H9 (cell line): ENCODE measurements around the gene NAV1. TPM values are rescaled to one million over a fixed set of nuclear protein-coding genes. Genes with fewer than 3 reads are reported as not detected.
"Not testable (repeated sequence)": the region's sequence is repeated elsewhere in the genome, so short reads cannot be mapped to it uniquely, and the experiment has no call there.

Experiments
- DNase-seq: peaks from one replicate; pipeline ENCODE4 v3.0.0-alpha.2; 2017
- H2AFZ ChIP-seq: one replicate; pipeline ENCODE4 v1.6.1; 2013; ENCODE audit warnings: mild to moderate bottlenecking, low read length, control low read depth, moderate library complexity
- H2AK5ac ChIP-seq: 2 replicates; pipeline ENCODE4 v1.6.1; 2013; ENCODE audit warnings: low read length, control low read depth, mixed read lengths; ENCODE audit not compliant: insufficient read length
- H2BK120ac ChIP-seq: one replicate; pipeline ENCODE4 v1.6.1; 2013; ENCODE audit warnings: low read depth, mild to moderate bottlenecking, low read length, control low read depth, inconsistent platforms; ENCODE audit not compliant: poor library complexity, severe bottlenecking
- H2BK12ac ChIP-seq: 2 replicates; pipeline ENCODE4 v1.6.1; 2013; ENCODE audit warnings: low read length, control low read depth, mixed read lengths, low read depth; ENCODE audit not compliant: insufficient read length
- H2BK15ac ChIP-seq: 2 replicates; pipeline ENCODE4 v1.6.1; 2013; ENCODE audit warnings: low read depth, low read length, control low read depth
- H2BK20ac ChIP-seq: one replicate; pipeline ENCODE4 v1.6.1; 2013; ENCODE audit warnings: low read depth, mild to moderate bottlenecking, low read length, control low read depth, inconsistent platforms; ENCODE audit not compliant: poor library complexity, severe bottlenecking
- H2BK5ac ChIP-seq: 2 replicates; pipeline ENCODE4 v1.6.1; 2013; ENCODE audit warnings: low read length, control low read depth, mixed read lengths; ENCODE audit not compliant: insufficient read length
- H3K14ac ChIP-seq: 2 replicates; pipeline ENCODE4 v1.6.1; 2013; ENCODE audit warnings: low read length, control low read depth; ENCODE audit not compliant: insufficient read depth
- H3K18ac ChIP-seq: 2 replicates; pipeline ENCODE4 v1.6.1; 2013; ENCODE audit warnings: low read depth, mild to moderate bottlenecking, mixed read lengths, low read length, control low read depth; ENCODE audit not compliant: insufficient read length
- H3K23ac ChIP-seq: 2 replicates; pipeline ENCODE4 v1.6.1; 2013; ENCODE audit warnings: low read length, control low read depth, mixed read lengths, low read depth; ENCODE audit not compliant: insufficient read length
- H3K23me2 ChIP-seq: 2 replicates; pipeline ENCODE4 v1.6.1; 2013; ENCODE audit warnings: low read depth, mild to moderate bottlenecking, mixed read lengths, low read length, control low read depth; ENCODE audit not compliant: insufficient read length, poor library complexity, severe bottlenecking
- H3K27ac ChIP-seq: 2 replicates; pipeline ENCODE4 v1.5.1; 2013; ENCODE audit warnings: low read length, control low read depth, mixed read lengths, low read depth; ENCODE audit not compliant: insufficient read length
- H3K27me3 ChIP-seq: 2 replicates; pipeline ENCODE4 v1.6.1; 2013; ENCODE audit warnings: low read length, control low read depth, inconsistent platforms; ENCODE audit not compliant: insufficient read depth
- H3K4ac ChIP-seq: 2 replicates; pipeline ENCODE4 v1.6.1; 2013; ENCODE audit warnings: low read depth, mild to moderate bottlenecking, control low read depth, inconsistent platforms, low read length, moderate library complexity
- H3K4me1 ChIP-seq: 2 replicates; pipeline ENCODE4 v1.6.1; 2013; ENCODE audit warnings: low read length, control low read depth, inconsistent platforms; ENCODE audit not compliant: insufficient read depth
- H3K4me2 ChIP-seq: 2 replicates; pipeline ENCODE4 v1.6.1; 2013; ENCODE audit warnings: low read length, control low read depth, mixed read lengths; ENCODE audit not compliant: insufficient read length, insufficient read depth
- H3K56ac ChIP-seq: 2 replicates; pipeline ENCODE4 v1.6.1; 2013; ENCODE audit warnings: low read depth, mild to moderate bottlenecking, mixed read lengths, low read length, control low read depth; ENCODE audit not compliant: insufficient read length
- H3K79me1 ChIP-seq: 2 replicates; pipeline ENCODE4 v1.6.1; 2013; ENCODE audit warnings: low read depth, mild to moderate bottlenecking, moderate library complexity, low read length, control low read depth, inconsistent platforms; ENCODE audit not compliant: insufficient read depth, poor library complexity, severe bottlenecking
- H3K79me2 ChIP-seq: 2 replicates; pipeline ENCODE4 v1.6.1; 2013; ENCODE audit warnings: low read length, control low read depth, inconsistent platforms; ENCODE audit not compliant: insufficient read depth
- H3K9ac ChIP-seq: 2 replicates; pipeline ENCODE4 v1.6.1; 2013; ENCODE audit warnings: low read length, control low read depth, mixed read lengths; ENCODE audit not compliant: insufficient read length; ENCODE audit errors: extremely low read depth
- H3K9me3 ChIP-seq: one replicate; pipeline ENCODE4 v1.6.1; 2013; ENCODE audit warnings: low read depth, low read length, inconsistent platforms; ENCODE audit not compliant: control insufficient read depth
- H3T11ph ChIP-seq: one replicate; pipeline ENCODE4 v1.6.1; 2013; ENCODE audit warnings: mild to moderate bottlenecking, low read length, control low read depth, inconsistent platforms
- H4K20me1 ChIP-seq: one replicate; pipeline ENCODE4 v1.6.1; 2013; ENCODE audit not compliant: control insufficient read depth, insufficient read length, insufficient read depth
- H4K5ac ChIP-seq: 2 replicates; pipeline ENCODE4 v1.6.1; 2013; ENCODE audit warnings: low read depth, mild to moderate bottlenecking, mixed read lengths, low read length, control low read depth; ENCODE audit not compliant: insufficient read length
- H4K8ac ChIP-seq: replicated peaks from 2 replicates; pipeline ENCODE4 v1.6.1; 2013; ENCODE audit warnings: low read length, control low read depth, mixed read lengths, low read depth; ENCODE audit not compliant: insufficient read length
- H4K91ac ChIP-seq: 2 replicates; pipeline ENCODE4 v1.6.1; 2013; ENCODE audit warnings: low read depth, mild to moderate bottlenecking, moderate library complexity, mixed read lengths, low read length, control low read depth; ENCODE audit not compliant: insufficient read length
- H3K27ac Mint-ChIP-seq, 3 experiments: 2 replicates in 2 of 3; 3 replicates in 1 of 3; pipeline ENCODE4 v1.8.0; 2020 to 2021; ENCODE audit warnings: mixed read lengths in 3 of 3, mild to moderate bottlenecking in 1 of 3, moderate library complexity in 1 of 3
- H3K27me3 Mint-ChIP-seq: 2 replicates; pipeline ENCODE4 v1.8.0; 2021; ENCODE audit warnings: low read depth, mild to moderate bottlenecking, moderate library complexity, mixed read lengths
- H3K36me3 Mint-ChIP-seq, 3 experiments: 2 replicates in 2 of 3; 3 replicates in 1 of 3; pipeline ENCODE4 v1.8.0; 2020 to 2021; ENCODE audit warnings: low read depth in 3 of 3, mixed read lengths in 3 of 3; ENCODE audit not compliant: insufficient read depth in 1 of 3
- H3K4me1 Mint-ChIP-seq, 2 experiments: 2 replicates each; pipeline ENCODE4 v1.8.0; 2020; ENCODE audit warnings: mixed read lengths in 2 of 2
- H3K4me3 Mint-ChIP-seq, 2 experiments: 2 replicates in 1 of 2; 3 replicates in 1 of 2; pipeline ENCODE4 v1.8.0; 2020 to 2021; ENCODE audit warnings: mild to moderate bottlenecking in 2 of 2, mixed read lengths in 2 of 2, moderate library complexity in 1 of 2
- H3K9me3 Mint-ChIP-seq, 2 experiments: 2 replicates in 1 of 2; 3 replicates in 1 of 2; pipeline ENCODE4 v1.8.0; 2020; ENCODE audit warnings: mild to moderate bottlenecking in 2 of 2, mixed read lengths in 2 of 2, moderate library complexity in 1 of 2
- whole genome bisulfite sequencing: extraction: QIAGEN DNeasy Blood & Tissue Kit; methylation state at CpG from one replicate; pipeline ENCODE4 v1.1.7; 2013; ENCODE audit warnings: missing lambda C conversion rate, low lambda C conversion rate, mixed read lengths; ENCODE audit not compliant: insufficient read length; ENCODE audit errors: extremely low coverage; 5-methylcytosine and 5-hydroxymethylcytosine counted together
- total RNA-seq: library from RNA; stranded (reverse); gene quantifications from 2 replicates; pipeline ENCODE4 v1.2.1, GENCODE V29; 2021
- TF ChIP-seq, protein P1 (sequence below): fragments of 200-600 bp; sonication (generic); conservative IDR thresholded peaks from 3 replicates; pipeline ENCODE4 v1.8.0; 2021; ENCODE audit warnings: antibody characterized with exemption, mild to moderate bottlenecking

Gene NAV1
- total RNA-seq, 1 experiment from 2014 or later = 20.5 TPM

DNA sequence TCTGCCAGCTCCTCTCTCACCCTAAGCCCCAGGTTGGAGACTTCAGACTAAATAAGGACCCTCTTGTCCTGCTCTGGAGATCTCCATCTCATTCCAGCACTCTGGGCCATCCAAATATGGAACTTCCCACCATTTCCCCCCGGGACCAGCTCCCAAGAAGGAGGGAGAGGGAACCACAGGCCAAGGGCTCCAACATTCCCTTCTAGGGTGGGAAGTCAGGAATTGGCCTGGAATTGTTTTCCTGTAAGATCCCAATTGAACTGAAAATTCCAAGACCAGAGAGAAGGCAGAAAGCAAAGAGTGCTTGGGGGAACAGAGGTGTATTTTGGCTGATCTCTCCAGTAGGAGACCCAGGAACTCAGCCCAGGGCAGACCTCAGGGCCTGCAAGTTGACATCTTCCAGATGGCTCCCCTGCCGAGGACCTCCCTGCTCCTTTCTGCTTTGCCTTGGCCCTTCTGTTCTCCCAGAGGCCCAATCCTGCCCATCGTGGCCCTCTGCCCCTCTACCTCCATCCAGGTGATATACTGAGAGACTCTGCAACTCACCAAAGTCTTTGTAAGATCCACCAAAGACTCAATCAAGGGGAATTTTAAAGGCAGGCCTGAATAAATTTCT lies 46.9 kb upstream of the NAV1 start:
- no peak overlapping the region for H3K27ac ChIP-seq
- H3K4me1 Mint-ChIP-seq = peaks cover 14 to 26% of the 10 kb centered on the region in 2 experiments

DNA sequence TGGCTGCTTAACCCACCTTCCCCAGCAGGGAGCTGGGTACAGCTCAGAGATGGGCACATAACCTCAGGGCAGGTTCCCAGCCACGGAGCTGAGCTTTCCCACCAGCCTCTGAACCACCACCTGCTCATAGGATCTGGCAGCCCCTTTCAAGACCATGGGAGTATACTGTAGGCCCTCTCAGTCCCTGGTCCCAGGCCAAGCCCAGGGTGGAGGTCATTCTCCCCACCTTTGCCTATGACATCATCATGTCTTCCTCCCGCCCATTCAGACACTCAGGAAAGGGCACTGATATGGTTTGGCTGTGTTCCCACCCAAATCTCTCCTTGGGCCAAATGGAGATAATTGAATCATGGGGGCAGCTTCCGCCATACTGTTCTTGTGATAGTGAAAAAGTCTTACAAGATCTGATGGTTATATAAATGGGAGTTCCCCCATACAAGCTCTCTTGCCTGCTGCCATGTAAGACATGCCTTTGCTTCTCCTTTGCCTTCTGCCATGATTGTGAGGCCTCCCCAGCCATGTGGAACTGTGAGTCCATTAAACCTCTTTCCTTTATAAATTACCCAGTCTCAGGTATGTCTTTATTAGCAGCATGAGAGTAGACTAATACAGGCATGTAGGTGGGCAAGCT lies 45.8 kb upstream of the NAV1 start:
- not testable (repeated sequence) for H3K9me3 ChIP-seq, H3K4ac ChIP-seq, H2BK120ac ChIP-seq, H3K23me2 ChIP-seq, H3K4me1 ChIP-seq, H2BK5ac ChIP-seq, H2AK5ac ChIP-seq, H4K20me1 ChIP-seq, H2AFZ ChIP-seq, H3K27ac ChIP-seq, H3K18ac ChIP-seq, H3K79me1 ChIP-seq, H3K4me2 ChIP-seq, H3K14ac ChIP-seq, H3K27me3 ChIP-seq, H3K36me3 Mint-ChIP-seq, H4K5ac ChIP-seq, H3K27me3 Mint-ChIP-seq, H3K56ac ChIP-seq, H2BK20ac ChIP-seq, H3K79me2 ChIP-seq, DNase-seq, H2BK15ac ChIP-seq, H3K23ac ChIP-seq, H3K9ac ChIP-seq, H4K8ac ChIP-seq, H4K91ac ChIP-seq, H3K27ac Mint-ChIP-seq, H3K9me3 Mint-ChIP-seq, H3K4me3 Mint-ChIP-seq, H3T11ph ChIP-seq, H2BK12ac ChIP-seq
- H3K4me1 Mint-ChIP-seq = peaks cover 14 to 26% of the 10 kb centered on the region in 2 experiments
- WGBS = no CpG with 5 or more reads among the region's 3 CpGs

More for the DNA sequence above, 46.9 kb upstream of the NAV1 start:
- no peak for DNase-seq
- no peak overlapping the region for H2BK20ac ChIP-seq
- H2BK120ac ChIP-seq = no peak overlapping the region
- H3K4me2 ChIP-seq = no peak overlapping the region
- H3K79me2 ChIP-seq = no peaks in the 10 kb centered on the region
- Mint-ChIP-seq H3K9me3 (peaks cover 3 to 5% of the 10 kb centered on the region in 2 experiments; a peak in 3 of 5 replicates), H3K4me3 (no peak overlapping the region), H3K27ac (no peak overlapping the region; a peak in 1 of 7 replicates), H3K27me3 (no peaks in the 10 kb centered on the region; the same call in 1 of the 2 replicates), H3K36me3 (peaks cover 0 to 4% (median 0%) of the 10 kb centered on the region in 3 experiments; a peak in 2 of 7 replicates)
- no peak overlapping the region for H3K9ac ChIP-seq
- WGBS = no CpG with 5 or more reads among the region's 3 CpGs
- no peak overlapping the region for H2BK12ac ChIP-seq
- H3K4ac ChIP-seq = no peak overlapping the region
- H3K27me3 ChIP-seq = no peaks in the 10 kb centered on the region
- no peak overlapping the region for H4K8ac ChIP-seq
- H2BK5ac ChIP-seq = no peak overlapping the region
- TF ChIP-seq, protein P1, sequence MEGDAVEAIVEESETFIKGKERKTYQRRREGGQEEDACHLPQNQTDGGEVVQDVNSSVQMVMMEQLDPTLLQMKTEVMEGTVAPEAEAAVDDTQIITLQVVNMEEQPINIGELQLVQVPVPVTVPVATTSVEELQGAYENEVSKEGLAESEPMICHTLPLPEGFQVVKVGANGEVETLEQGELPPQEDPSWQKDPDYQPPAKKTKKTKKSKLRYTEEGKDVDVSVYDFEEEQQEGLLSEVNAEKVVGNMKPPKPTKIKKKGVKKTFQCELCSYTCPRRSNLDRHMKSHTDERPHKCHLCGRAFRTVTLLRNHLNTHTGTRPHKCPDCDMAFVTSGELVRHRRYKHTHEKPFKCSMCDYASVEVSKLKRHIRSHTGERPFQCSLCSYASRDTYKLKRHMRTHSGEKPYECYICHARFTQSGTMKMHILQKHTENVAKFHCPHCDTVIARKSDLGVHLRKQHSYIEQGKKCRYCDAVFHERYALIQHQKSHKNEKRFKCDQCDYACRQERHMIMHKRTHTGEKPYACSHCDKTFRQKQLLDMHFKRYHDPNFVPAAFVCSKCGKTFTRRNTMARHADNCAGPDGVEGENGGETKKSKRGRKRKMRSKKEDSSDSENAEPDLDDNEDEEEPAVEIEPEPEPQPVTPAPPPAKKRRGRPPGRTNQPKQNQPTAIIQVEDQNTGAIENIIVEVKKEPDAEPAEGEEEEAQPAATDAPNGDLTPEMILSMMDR = no peak
- no peaks in the 10 kb centered on the region for H3K4me1 ChIP-seq
- H2AK5ac ChIP-seq = no peak overlapping the region
- no peak overlapping the region for H3K56ac ChIP-seq
- H3K9me3 ChIP-seq = no peaks in the 10 kb centered on the region
- no peak overlapping the region for H3K18ac ChIP-seq
- no peak overlapping the region for H4K91ac ChIP-seq
- no peaks in the 10 kb centered on the region for H3K23me2 ChIP-seq
- no peak overlapping the region for H3K14ac ChIP-seq
- H4K5ac ChIP-seq = no peak overlapping the region
- H3T11ph ChIP-seq = no peak overlapping the region
- H2BK15ac ChIP-seq = no peak overlapping the region
- H4K20me1 ChIP-seq = no peaks in the 10 kb centered on the region
- H3K23ac ChIP-seq = no peak overlapping the region
- H2AFZ ChIP-seq = no peak overlapping the region
- H3K79me1 ChIP-seq = no peaks in the 10 kb centered on the region
